BE2C (cell line): Measurements from ENCODE around the gene KEL.

Experiments
- DNase-seq: peaks from one replicate; pipeline ENCODE4 v3.0.0-alpha.2; 2020
- H3K27me3 ChIP-seq: fragments of 250-450 bp; sonication (Bioruptor Pico); 2 replicates; pipeline ENCODE4 v1.5.1; 2020; ENCODE audit warnings: mild to moderate bottlenecking
- H3K36me3 ChIP-seq: fragments of 250-450 bp; sonication (Bioruptor Pico); 2 replicates; pipeline ENCODE4 v1.5.1; 2020; ENCODE audit warnings: mild to moderate bottlenecking
- H3K4me1 ChIP-seq: fragments of 250-450 bp; sonication (Bioruptor Pico); 2 replicates; pipeline ENCODE4 v1.5.1; 2020
- H3K4me3 ChIP-seq: 2 replicates; pipeline ENCODE4 v1.5.1; 2011; ENCODE audit warnings: low read depth, low read length
- H3K9me3 ChIP-seq: fragments of 250-450 bp; sonication (Bioruptor Pico); 2 replicates; pipeline ENCODE4 v1.5.1; 2020
- CTCF ChIP-seq: IDR thresholded peaks from 2 replicates; pipeline ENCODE4 v1.5.1; 2012; ENCODE audit warnings: mild to moderate bottlenecking, low read depth, low read length

KEL gene

DNA sequence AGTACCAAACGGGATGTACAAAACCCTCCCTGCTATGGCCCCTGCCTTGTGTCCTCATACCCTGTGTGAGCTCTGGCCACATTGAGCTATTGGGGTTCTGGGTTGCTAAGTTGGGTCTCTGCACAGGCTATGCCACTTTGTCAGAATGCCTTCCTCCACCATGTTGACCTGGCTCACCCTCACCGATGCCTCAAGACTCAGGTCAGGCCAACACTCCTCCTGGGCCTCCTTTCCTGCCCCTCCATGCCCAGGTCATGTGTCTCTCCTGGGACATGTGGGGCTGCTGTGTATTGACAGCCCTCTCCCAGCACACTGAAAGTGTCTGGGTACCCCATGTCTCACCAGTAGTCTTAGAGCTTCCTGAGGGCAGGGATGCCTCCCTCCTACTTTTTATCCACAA lies 43.3 kb downstream of the KEL start:
- Histone ChIP-seq H3K4me3 (no peak overlapping the region), H3K27me3 (no peaks in the 10 kb centered on the region), H3K4me1 (no peaks in the 10 kb centered on the region), H3K9me3 (no peaks in the 10 kb centered on the region), H3K36me3 (no peaks in the 10 kb centered on the region)
- DNase-seq, result no peak
- no peak for TF ChIP-seq CTCF

GRCh38 chr7:142917447-142917846 lies 44.7 kb downstream of the KEL start:
- Histone ChIP-seq H3K36me3 (no peaks in the 10 kb centered on the region), H3K4me1 (no peaks in the 10 kb centered on the region), H3K4me3 (no peak overlapping the region), H3K27me3 (no peaks in the 10 kb centered on the region), H3K9me3 (no peaks in the 10 kb centered on the region)
- no peak for TF ChIP-seq CTCF
- DNase-seq, result no peak

DNA sequence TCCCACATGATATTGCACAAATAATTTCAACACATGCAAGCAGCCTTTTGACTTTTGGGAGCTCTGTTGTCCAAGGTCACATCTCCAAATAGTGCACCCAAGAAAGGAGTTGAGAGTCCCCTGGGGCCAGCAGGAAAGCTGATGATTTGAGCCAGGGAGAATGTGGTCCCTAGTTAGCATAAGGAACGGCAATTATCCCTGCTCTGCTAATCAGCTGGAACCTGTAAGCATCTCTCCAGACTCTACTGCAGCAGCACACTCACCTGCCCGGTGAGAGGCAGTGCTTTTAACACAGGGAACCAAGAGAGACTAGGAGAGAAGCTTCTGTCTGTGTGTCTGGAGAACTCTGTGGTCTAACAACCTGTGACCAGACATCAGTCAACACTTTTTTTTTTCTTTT lies 45.7 kb downstream of the KEL start:
- Histone ChIP-seq H3K4me3 (no peak overlapping the region), H3K4me1 (no peaks in the 10 kb centered on the region)
- no peak for TF ChIP-seq CTCF

DNA sequence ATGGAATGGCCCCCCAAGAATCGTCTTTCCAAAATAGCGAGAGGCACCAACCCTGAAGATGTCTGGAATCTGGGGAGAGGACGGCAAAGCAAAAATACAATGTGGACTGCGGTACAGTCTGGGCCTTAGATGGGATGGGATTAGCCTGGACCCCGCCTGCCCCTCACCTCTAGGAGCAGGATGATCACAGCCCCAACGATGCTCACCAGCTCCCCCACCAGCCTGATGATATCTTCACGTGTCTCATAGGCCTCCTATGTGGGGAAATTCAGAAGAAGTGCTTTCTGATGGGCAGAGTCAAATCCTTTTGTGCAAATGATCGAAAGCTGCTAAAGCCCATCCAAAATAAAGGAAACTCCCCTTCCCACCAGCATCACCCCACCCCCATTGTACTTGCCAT lies 46.8 kb downstream of the KEL start:
- no peak for DNase-seq
- Histone ChIP-seq H3K9me3 (no peaks in the 10 kb centered on the region), H3K4me1 (no peaks in the 10 kb centered on the region), H3K36me3 (no peaks in the 10 kb centered on the region), H3K27me3 (no peaks in the 10 kb centered on the region), H3K4me3 (no peak overlapping the region)
- TF ChIP-seq CTCF, result no peak

More for the DNA sequence above, 45.7 kb downstream of the KEL start:
- no peaks in the 10 kb centered on the region for H3K36me3 ChIP-seq
- no peak for DNase-seq
- no peaks in the 10 kb centered on the region for H3K27me3 ChIP-seq
- no peaks in the 10 kb centered on the region for H3K9me3 ChIP-seq

DNA sequence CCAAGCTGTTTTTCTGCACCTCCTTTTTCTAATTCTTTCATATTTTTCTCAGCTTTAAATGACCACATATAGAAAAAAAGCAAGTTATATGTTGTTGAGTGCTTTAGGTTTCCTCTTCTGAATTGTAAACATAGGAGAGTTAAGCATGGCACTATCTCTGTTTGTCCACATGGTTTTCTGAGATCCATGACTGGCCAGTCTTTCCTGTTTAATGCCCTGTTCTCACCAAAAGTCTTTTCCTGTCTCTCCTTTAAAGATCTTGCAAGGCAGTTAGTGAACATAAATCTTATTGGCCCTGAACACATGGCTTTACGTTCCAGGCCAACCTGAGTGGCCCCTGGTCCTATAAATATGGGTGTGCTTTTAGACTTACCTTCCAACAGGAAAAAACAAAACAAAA lies 48.0 kb downstream of the KEL start:
- no peaks in the 10 kb centered on the region for H3K4me1 ChIP-seq
- TF ChIP-seq CTCF, result no peak
- H3K36me3 ChIP-seq, result no peaks in the 10 kb centered on the region
- no peak for DNase-seq
- no peak overlapping the region for H3K4me3 ChIP-seq
- no peaks in the 10 kb centered on the region for H3K27me3 ChIP-seq
- H3K9me3 ChIP-seq, result no peaks in the 10 kb centered on the region

DNA sequence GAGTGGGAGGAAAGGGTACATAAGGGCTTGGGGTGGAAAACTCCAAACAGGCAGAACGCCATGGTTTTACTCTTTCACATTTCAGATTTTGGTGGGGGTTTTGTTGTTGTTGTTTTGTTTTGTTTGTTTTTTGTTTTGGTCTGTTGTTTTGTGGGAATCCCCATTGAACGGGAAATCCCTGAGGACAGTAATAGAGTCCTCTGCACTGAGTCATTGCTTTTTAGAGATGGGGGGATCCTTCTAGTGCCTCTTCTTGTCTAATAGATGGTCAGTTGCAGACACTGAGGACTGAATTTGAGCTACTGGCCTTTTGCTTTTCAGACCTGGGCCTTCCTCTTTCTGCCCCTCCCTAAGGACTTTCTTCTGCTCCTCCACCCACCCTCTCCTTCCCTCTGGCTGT lies 48.6 kb downstream of the KEL start:
- no peak for DNase-seq
- no peaks in the 10 kb centered on the region for H3K4me1 ChIP-seq
- H3K4me3 ChIP-seq, result no peak overlapping the region
- H3K27me3 ChIP-seq, result no peaks in the 10 kb centered on the region
- no peaks in the 10 kb centered on the region; the same call in 1 of the 2 replicates for H3K9me3 ChIP-seq
- TF ChIP-seq CTCF, result no peak
- no peaks in the 10 kb centered on the region for H3K36me3 ChIP-seq
